ENCODE results near the gene UCMA. TPM values are rescaled to one million over a fixed set of nuclear protein-coding genes. Genes with fewer than 3 reads are reported as not detected.

The UCMA gene
- total RNA-seq, 1 donor from 2014 or later, result not detected

- H3K9me3 Mint-ChIP-seq, result no peaks in the 10 kb centered on the region
- H3K36me3 Mint-ChIP-seq (ENCODE audit: low read depth), result no peaks in the 10 kb centered on the region
- no peak overlapping the region for H3K27ac Mint-ChIP-seq
- H3K4me1 Mint-ChIP-seq (ENCODE audit: low read depth), result no peaks in the 10 kb centered on the region
- peaks cover 3% of the 10 kb centered on the region for H3K27me3 Mint-ChIP-seq (ENCODE audit: insufficient read depth)
- intact Hi-C loops (cut with micrococcal nuclease), result no loop called here
- H3K4me3 Mint-ChIP-seq, result no peak overlapping the region
- no peak for DNase-seq (ENCODE audit: low spot score)
Measured at GRCh38 chr10:13224210-13224995, 9.8 kb downstream of the UCMA start.

GRCh38 chr10:13223241-13223640, 10.9 kb downstream of the UCMA start:
- intact Hi-C loops (cut with micrococcal nuclease), result no loop called here

DNA sequence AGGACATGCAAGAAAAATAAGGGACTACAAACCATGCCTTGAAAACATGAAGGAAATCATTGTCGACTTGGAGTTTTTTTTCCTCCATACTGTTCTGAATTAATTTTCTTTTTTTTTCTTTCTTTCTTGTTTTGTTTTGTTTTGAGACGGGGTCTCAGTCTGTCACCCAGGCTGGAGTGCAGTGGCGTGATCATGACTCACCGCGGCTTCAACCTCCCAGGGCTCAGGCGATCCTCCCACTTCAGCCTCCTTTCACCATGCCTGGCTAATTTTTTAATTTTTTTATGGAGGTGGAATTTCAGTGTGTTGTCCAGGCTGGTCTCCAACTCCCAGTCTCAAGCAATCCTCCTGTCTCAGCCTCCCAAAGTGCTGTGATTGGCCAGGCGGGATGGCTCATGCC, 11.6 kb downstream of the UCMA start:
- H3K4me3 Mint-ChIP-seq, result no peak overlapping the region
- no peaks in the 10 kb centered on the region for H3K9me3 Mint-ChIP-seq
- no peaks in the 10 kb centered on the region for H3K36me3 Mint-ChIP-seq (ENCODE audit: low read depth)
- H3K27me3 Mint-ChIP-seq (ENCODE audit: insufficient read depth), result no peaks in the 10 kb centered on the region
- no peak overlapping the region for H3K27ac Mint-ChIP-seq
- DNase-seq (ENCODE audit: low spot score), result no peak
- intact Hi-C loops (cut with micrococcal nuclease), result no loop called here
- H3K4me1 Mint-ChIP-seq (ENCODE audit: low read depth), result no peaks in the 10 kb centered on the region

More at GRCh38 chr10:13223241-13223640, 10.9 kb downstream of the UCMA start:
- no peak for DNase-seq (ENCODE audit: low spot score)
- H3K4me1 Mint-ChIP-seq (ENCODE audit: low read depth), result no peaks in the 10 kb centered on the region
- no peak overlapping the region for H3K4me3 Mint-ChIP-seq
- no peaks in the 10 kb centered on the region for H3K9me3 Mint-ChIP-seq
- H3K36me3 Mint-ChIP-seq (ENCODE audit: low read depth), result no peaks in the 10 kb centered on the region
- H3K27ac Mint-ChIP-seq, result no peak overlapping the region
- H3K27me3 Mint-ChIP-seq (ENCODE audit: insufficient read depth), result no peaks in the 10 kb centered on the region

DNA sequence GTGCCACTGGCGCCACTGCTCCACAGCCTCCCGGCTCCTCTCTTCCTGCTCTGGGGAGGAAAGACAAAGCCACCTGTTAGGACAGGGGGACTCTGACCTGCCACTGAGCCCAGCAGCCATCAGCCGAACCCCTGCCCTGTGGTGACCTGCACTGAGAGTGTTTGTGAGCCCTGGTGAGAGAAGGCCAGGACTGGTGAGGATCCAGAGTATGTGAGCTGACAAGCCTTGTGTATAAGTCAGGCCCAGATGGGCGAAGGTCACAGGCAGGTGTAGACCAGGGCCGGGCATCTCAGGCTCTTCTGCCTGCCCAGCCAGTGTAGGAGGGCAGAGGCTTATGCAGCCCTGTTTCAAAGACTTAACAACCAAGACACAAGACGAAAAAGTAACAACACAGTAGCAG, 12.0 kb downstream of the UCMA start:
- H3K27ac Mint-ChIP-seq, result no peak overlapping the region
- DNase-seq (ENCODE audit: low spot score), result no peak

GRCh38 chr10:13221572-13221971, 12.6 kb downstream of the UCMA start:
- Mint-ChIP-seq H3K4me1 (ENCODE audit: low read depth) (no peaks in the 10 kb centered on the region), H3K27ac (no peak overlapping the region), H3K4me3 (no peak overlapping the region), H3K36me3 (ENCODE audit: low read depth) (no peaks in the 10 kb centered on the region), H3K9me3 (no peaks in the 10 kb centered on the region), H3K27me3 (ENCODE audit: insufficient read depth) (no peaks in the 10 kb centered on the region)
- no peak for DNase-seq (ENCODE audit: low spot score)
- intact Hi-C loops (cut with micrococcal nuclease), result no loop called here

More for the DNA sequence above, 12.0 kb downstream of the UCMA start:
- H3K4me3 Mint-ChIP-seq, result no peak overlapping the region
- no peaks in the 10 kb centered on the region for H3K4me1 Mint-ChIP-seq (ENCODE audit: low read depth)
- H3K27me3 Mint-ChIP-seq (ENCODE audit: insufficient read depth), result no peaks in the 10 kb centered on the region
- intact Hi-C loops (cut with micrococcal nuclease), result no loop called here
- no peaks in the 10 kb centered on the region for H3K9me3 Mint-ChIP-seq
- H3K36me3 Mint-ChIP-seq (ENCODE audit: low read depth), result no peaks in the 10 kb centered on the region

DNA sequence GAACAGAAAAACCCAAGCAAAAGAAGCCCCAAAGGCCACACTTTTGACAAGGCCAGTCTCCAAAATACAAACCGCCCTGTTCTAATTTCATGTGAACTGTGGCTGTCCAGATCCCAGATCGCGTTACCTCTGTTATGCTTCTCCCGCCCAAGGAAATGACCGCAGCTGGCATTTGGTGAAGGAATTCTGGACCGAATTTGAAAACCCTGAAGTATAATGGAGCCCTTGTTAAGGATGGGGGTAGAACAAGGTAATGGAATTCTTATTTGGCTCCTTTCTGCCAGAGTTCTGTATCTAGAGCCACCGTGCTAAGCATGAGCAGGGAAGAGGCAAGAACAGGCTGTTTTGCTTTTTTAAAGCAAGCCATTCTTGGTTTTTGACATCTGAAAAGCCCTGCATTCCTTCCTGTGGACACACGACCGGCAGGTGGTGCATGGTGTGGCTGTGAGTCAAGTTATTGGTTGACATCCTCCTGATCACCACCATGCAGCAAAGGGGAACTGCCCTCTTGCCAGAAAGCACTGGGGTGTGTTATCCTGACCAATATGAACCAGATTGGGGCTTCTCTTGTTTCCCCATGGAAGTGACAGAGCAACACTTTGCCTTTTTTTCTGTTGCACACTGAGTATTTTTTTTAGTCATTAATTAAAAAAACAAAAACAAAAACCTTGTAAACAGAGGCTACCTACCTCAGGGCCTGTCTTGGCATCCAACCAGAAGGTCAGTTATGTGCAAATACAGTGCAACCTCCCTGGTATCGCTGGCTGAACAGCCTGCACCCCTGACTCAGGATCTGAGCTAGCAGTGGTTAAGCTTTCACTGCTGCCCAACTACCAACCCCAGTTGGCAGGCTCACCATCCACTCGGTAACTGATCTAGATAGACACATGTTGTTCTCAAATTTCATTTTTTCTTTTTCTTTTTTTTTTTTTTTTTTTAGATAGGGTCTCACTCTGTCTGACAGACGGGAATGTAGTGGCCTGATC, 14.2 kb downstream of the UCMA start:
- DNase-seq (ENCODE audit: low spot score), result no peak
- no peaks in the 10 kb centered on the region for H3K36me3 Mint-ChIP-seq (ENCODE audit: low read depth)
- intact Hi-C loops (cut with micrococcal nuclease), result no loop called here
- H3K4me3 Mint-ChIP-seq, result no peak overlapping the region
- no peak overlapping the region for H3K27ac Mint-ChIP-seq
- H3K27me3 Mint-ChIP-seq (ENCODE audit: insufficient read depth), result no peaks in the 10 kb centered on the region
- H3K9me3 Mint-ChIP-seq, result no peaks in the 10 kb centered on the region
- no peaks in the 10 kb centered on the region for H3K4me1 Mint-ChIP-seq (ENCODE audit: low read depth)

DNA sequence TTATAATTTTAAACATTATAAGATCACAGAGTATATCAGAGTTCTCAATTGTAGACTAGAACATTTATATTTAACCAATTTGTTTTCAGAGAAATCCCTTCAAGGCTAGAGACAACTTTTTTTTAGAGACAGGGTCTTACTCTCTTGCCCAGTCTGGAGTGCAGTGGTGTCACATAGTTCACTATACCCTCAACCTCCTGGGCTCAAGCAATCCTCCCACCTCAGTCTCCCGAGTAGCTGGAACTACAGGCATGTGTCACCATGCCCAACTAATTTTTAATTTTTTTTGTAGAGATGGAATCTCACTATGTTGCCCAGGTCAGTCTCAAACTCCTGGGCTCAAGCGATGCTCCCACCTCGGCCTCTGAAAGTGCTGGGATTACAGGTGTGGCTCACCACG, 15.3 kb downstream of the UCMA start:
- intact Hi-C loops (cut with micrococcal nuclease), result no loop called here
- no peak for DNase-seq (ENCODE audit: low spot score)
- Mint-ChIP-seq H3K36me3 (ENCODE audit: low read depth) (no peaks in the 10 kb centered on the region), H3K9me3 (no peaks in the 10 kb centered on the region), H3K4me3 (no peak overlapping the region), H3K4me1 (ENCODE audit: low read depth) (no peaks in the 10 kb centered on the region), H3K27me3 (ENCODE audit: insufficient read depth) (no peaks in the 10 kb centered on the region), H3K27ac (no peak overlapping the region)

- no peak for DNase-seq (ENCODE audit: low spot score)
- Mint-ChIP-seq H3K36me3 (ENCODE audit: low read depth) (peaks cover 18% of the 10 kb centered on the region), H3K27me3 (ENCODE audit: insufficient read depth) (no peaks in the 10 kb centered on the region), H3K4me1 (ENCODE audit: low read depth) (no peaks in the 10 kb centered on the region), H3K27ac (no peak overlapping the region), H3K9me3 (no peaks in the 10 kb centered on the region), H3K4me3 (no peak overlapping the region)
- intact Hi-C loops (cut with micrococcal nuclease), result no loop called here
Measured at GRCh38 chr10:13213163-13213562, 21.0 kb downstream of the UCMA start.

DNA sequence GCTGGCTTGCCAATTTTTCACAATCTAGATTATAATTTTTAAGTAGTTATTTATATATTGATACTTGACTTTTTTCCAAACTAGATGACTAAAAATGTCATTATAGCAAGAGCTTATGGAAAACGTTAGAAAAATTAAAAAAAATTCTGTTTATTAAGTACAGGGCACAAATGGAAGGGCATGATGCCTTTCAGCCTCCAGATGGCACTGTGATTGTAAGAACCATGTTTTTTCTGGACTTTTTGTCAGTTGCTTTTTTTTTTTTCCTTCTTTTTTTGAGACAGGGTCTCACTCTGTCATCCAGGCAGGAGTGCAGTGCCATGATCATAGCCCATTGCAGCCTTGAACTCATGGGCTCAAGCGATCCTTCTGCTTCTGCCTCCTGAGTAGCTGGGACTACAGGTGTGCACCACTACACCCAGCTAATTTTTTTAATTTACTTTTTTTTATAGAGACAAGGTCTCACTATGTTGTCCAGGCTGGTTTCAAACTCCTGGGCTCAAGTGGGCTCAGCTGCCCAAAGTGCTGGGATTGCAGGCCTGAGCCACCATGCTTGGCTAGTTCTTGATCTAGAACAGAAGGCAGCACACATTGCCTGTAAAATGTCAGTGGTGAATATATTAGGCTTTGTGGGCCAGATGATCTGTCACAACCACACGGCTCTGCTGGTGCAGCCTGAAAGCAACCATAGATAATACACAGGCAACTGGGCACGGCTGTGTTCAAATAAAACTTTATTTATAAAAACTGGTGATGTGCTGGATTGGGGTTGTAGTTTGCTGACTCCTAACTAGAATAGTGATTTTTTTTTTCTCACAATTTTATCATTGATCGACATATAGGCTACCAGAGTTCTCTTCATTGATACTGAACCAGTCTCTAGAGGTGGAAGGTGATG, 27.4 kb downstream of the UCMA start:
- Mint-ChIP-seq H3K27ac (no peak overlapping the region), H3K27me3 (ENCODE audit: insufficient read depth) (no peaks in the 10 kb centered on the region), H3K9me3 (no peaks in the 10 kb centered on the region), H3K4me1 (ENCODE audit: low read depth) (no peaks in the 10 kb centered on the region), H3K36me3 (ENCODE audit: low read depth) (peaks cover 50% of the 10 kb centered on the region), H3K4me3 (no peak overlapping the region)
- intact Hi-C loops (cut with micrococcal nuclease), result no loop called here
- no peak for DNase-seq (ENCODE audit: low spot score)

DNA sequence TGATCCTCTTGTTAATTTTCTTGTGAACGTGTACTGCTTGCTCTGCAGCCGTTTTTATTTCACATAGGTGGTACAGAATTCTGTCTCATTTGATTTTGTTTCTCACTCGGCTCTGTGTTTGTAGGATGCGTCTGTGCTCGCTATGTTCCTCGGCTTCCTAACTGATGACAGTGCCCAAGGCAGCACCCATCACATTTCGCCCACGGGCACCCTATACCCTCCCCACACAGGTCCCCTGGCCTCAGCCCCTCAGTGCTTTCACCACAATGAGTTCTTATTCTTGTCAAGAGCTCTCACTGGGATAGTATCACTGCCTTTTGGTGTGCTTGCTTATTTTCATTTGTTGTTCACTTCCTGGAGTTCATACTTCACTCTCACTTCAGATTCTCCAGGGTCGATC, 28.1 kb downstream of the UCMA start:
- Mint-ChIP-seq H3K27me3 (ENCODE audit: insufficient read depth) (no peaks in the 10 kb centered on the region), H3K36me3 (ENCODE audit: low read depth) (peaks cover 54% of the 10 kb centered on the region), H3K27ac (no peak overlapping the region), H3K4me1 (ENCODE audit: low read depth) (no peaks in the 10 kb centered on the region), H3K9me3 (no peaks in the 10 kb centered on the region), H3K4me3 (no peak overlapping the region)
- no peak for DNase-seq (ENCODE audit: low spot score)
- intact Hi-C loops (cut with micrococcal nuclease), result no loop called here

GRCh38 chr10:13201132-13201531, 33.0 kb downstream of the UCMA start:
- H3K9me3 Mint-ChIP-seq, result no peaks in the 10 kb centered on the region
- no peak for DNase-seq (ENCODE audit: low spot score)
- H3K27me3 Mint-ChIP-seq (ENCODE audit: insufficient read depth), result no peaks in the 10 kb centered on the region
- intact Hi-C loops (cut with micrococcal nuclease), result no loop called here
- no peak overlapping the region for H3K27ac Mint-ChIP-seq
- no peaks in the 10 kb centered on the region for H3K4me1 Mint-ChIP-seq (ENCODE audit: low read depth)
- no peak overlapping the region for H3K4me3 Mint-ChIP-seq
- H3K36me3 Mint-ChIP-seq (ENCODE audit: low read depth), result peaks cover 38% of the 10 kb centered on the region

DNA sequence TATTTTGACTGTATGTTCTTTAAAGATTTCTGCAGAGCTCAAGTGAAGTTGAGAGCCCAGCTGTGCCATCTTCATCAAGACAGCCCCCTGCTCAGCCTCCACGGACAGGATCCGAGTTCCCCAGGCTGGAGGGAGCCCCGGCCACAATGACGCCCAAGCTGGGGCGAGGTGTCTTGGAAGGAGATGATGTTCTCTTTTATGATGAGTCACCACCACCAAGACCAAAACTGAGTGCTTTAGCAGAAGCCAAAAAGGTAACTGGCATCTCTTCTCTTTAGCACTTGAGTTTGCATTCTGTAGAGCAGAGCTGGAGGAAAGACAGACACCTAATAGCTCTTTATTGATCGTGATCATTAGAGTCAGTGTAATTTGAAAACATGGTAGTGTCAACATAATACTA, 39.2 kb downstream of the UCMA start:
- no peak overlapping the region for H3K4me3 Mint-ChIP-seq
- H3K36me3 Mint-ChIP-seq (ENCODE audit: low read depth), result peaks cover 35% of the 10 kb centered on the region
- H3K4me1 Mint-ChIP-seq (ENCODE audit: low read depth), result no peaks in the 10 kb centered on the region
- no peaks in the 10 kb centered on the region for H3K27me3 Mint-ChIP-seq (ENCODE audit: insufficient read depth)
- DNase-seq (ENCODE audit: low spot score), result no peak
- no peaks in the 10 kb centered on the region for H3K9me3 Mint-ChIP-seq
- no peak overlapping the region for H3K27ac Mint-ChIP-seq
- intact Hi-C loops (cut with micrococcal nuclease), result no loop called here
